GM12878 (cell line): ENCODE measurements around the gene PTBP1. TPM values are rescaled to one million over a fixed set of nuclear protein-coding genes. Genes with fewer than 3 reads are reported as not detected.

Experiments
- ATAC-seq: fragments of 200-7000 bp; cut with Tn5 transposase; 3 replicates; pipeline ENCODE4 v1.9.1; 2020; ENCODE audit warnings: mild to moderate bottlenecking, moderate library complexity
- BruUV-seq: library from RNA; stranded (reverse); fragments of 400-500 nt; replicated peaks from 2 replicates; lab custom pipeline; 2021; lab: Mats Ljungman, UMichigan
- CTCF ChIA-PET: fragments of 300-600 bp; sonication (Branson Sonifier 250); formaldehyde crosslinking; extraction: SDS; loops from one replicate; lab custom pipeline; 2021; ENCODE audit warnings: inconsistent platforms; lab: Yijun Ruan, JAX
- POLR2A ChIA-PET: fragments of 350-600 bp; formaldehyde crosslinking; extraction: SDS; loops from one replicate; lab custom pipeline; 2021; ENCODE audit warnings: inconsistent platforms; lab: Charles Lee
- RAD21 ChIA-PET: fragments of 300-600 bp; sonication (Branson Sonifier 250); formaldehyde crosslinking; loops from one replicate; lab custom pipeline; 2023; ENCODE audit warnings: antibody characterized with exemption; ENCODE audit not compliant: unreplicated experiment; lab: Charles Lee
- SMC1A ChIA-PET: fragments of 300-600 bp; sonication (Branson Sonifier 250); formaldehyde crosslinking; loops from one replicate; lab custom pipeline; 2023; ENCODE audit not compliant: unreplicated experiment, uncharacterized antibody; lab: Charles Lee
- DNase-seq: peaks from one replicate; pipeline ENCODE4 v3.0.0-alpha.2; 2011; ENCODE audit warnings: low read depth, low spot score
- FAIRE-seq: peaks from 3 replicates; lab custom pipeline; 2011; peaks lifted over from hg19 to GRCh38; lab: Jason Lieb, UNC
- H2AFZ ChIP-seq: 2 replicates; pipeline ENCODE4 v1.6.0; 2011; ENCODE audit warnings: low read depth, low read length, control low read depth; ENCODE audit not compliant: control insufficient read depth
- H3K27ac ChIP-seq: 2 replicates; pipeline ENCODE4 v1.5.1; 2011; ENCODE audit warnings: control low read depth; ENCODE audit not compliant: control insufficient read depth, insufficient read depth
- H3K27me3 ChIP-seq, 2 experiments: replicated peaks in 1 of 2; 2 replicates each; pipeline versions ENCODE4 v1.6.0 to v1.6.1; 2011; ENCODE audit warnings: low read length in 1 of 2; ENCODE audit not compliant: control insufficient read depth in 2 of 2, insufficient read depth in 2 of 2
- H3K36me3 ChIP-seq, 2 experiments: 2 replicates each; pipeline ENCODE4 v1.5.1; 2011; ENCODE audit warnings: low read length in 1 of 2; ENCODE audit not compliant: control insufficient read depth in 2 of 2, insufficient read depth in 2 of 2
- H3K4me1 ChIP-seq: 2 replicates; pipeline ENCODE4 v1.6.1; 2011; ENCODE audit warnings: mild to moderate bottlenecking, low read length, moderate library complexity, mixed read lengths; ENCODE audit not compliant: control insufficient read depth, insufficient read depth
- H3K4me2 ChIP-seq: 2 replicates; pipeline ENCODE4 v1.6.0; 2011; ENCODE audit warnings: control low read depth; ENCODE audit not compliant: control insufficient read depth, insufficient read depth
- H3K4me3 ChIP-seq: fragments of 200-600 bp; sonication (generic); 2 replicates; pipeline ENCODE4 v1.5.1; 2016
- H3K79me2 ChIP-seq: 2 replicates; pipeline ENCODE4 v1.6.0; 2011; ENCODE audit warnings: low read length; ENCODE audit not compliant: control insufficient read depth, insufficient read depth
- H3K9ac ChIP-seq: 2 replicates; pipeline ENCODE4 v1.8.0; 2011; ENCODE audit warnings: low read length, control low read depth, mixed read lengths; ENCODE audit not compliant: control insufficient read depth, insufficient read depth
- H3K9me3 ChIP-seq: replicated peaks from 3 replicates; pipeline ENCODE4 v1.5.1; 2011; ENCODE audit warnings: mild to moderate bottlenecking, low read length; ENCODE audit not compliant: control insufficient read depth, insufficient read depth
- H4K20me1 ChIP-seq: 2 replicates; pipeline ENCODE4 v1.6.0; 2011; ENCODE audit not compliant: control insufficient read depth, insufficient read depth
- ASH2L ChIP-seq: fragments of 300-600, 200-600 bp; sonication (generic); IDR thresholded peaks from 2 replicates; pipeline ENCODE4 v1.6.1; 2017; ENCODE audit warnings: low read depth, mild to moderate bottlenecking, borderline replicate concordance
- DPF2 ChIP-seq: fragments of 450-650 bp; IDR thresholded peaks from 2 replicates; pipeline ENCODE4 v1.6.1; 2017; ENCODE audit warnings: mild to moderate bottlenecking
- HDAC2 ChIP-seq: fragments of 200-600 bp; sonication (generic); IDR thresholded peaks from 2 replicates; pipeline ENCODE4 v1.6.1; 2017
- IKZF2 ChIP-seq, 2 experiments: fragments of 450-650 bp; IDR thresholded peaks; 2 replicates each; pipeline ENCODE4 v1.6.1; 2017; ENCODE audit warnings: mild to moderate bottlenecking in 2 of 2, moderate library complexity in 2 of 2
- JUNB ChIP-seq: IDR thresholded peaks from 2 replicates; pipeline ENCODE4 v1.6.1; 2016; ENCODE audit warnings: antibody characterized with exemption, mild to moderate bottlenecking
- NRF1 ChIP-seq: conservative IDR thresholded peaks from 2 replicates; pipeline ENCODE4 v1.6.1; 2011; ENCODE audit warnings: mild to moderate bottlenecking, low read depth, low read length, improper control_type of control experiment
- SMAD5 ChIP-seq: IDR thresholded peaks from 2 replicates; pipeline ENCODE4 v1.6.1; 2016; ENCODE audit warnings: antibody characterized with exemption, low read depth
- SPI1 ChIP-seq: IDR thresholded peaks from 2 replicates; pipeline ENCODE4 v1.6.1; 2011; ENCODE audit warnings: low read depth, mild to moderate bottlenecking, low read length, moderate library complexity, borderline replicate concordance; ENCODE audit not compliant: insufficient read depth
- ZNF592 ChIP-seq: fragments of 450-650 bp; IDR thresholded peaks from 2 replicates; pipeline ENCODE4 v1.6.1; 2017; ENCODE audit warnings: mild to moderate bottlenecking, moderate library complexity
- WGBS: methylation state at CpG from one replicate; pipeline ENCODE4 v1.1.6; 2016; ENCODE audit warnings: low lambda C conversion rate; ENCODE audit not compliant: insufficient replicate concordance, insufficient coverage; ENCODE audit errors: missing lambda C conversion rate; 5-methylcytosine and 5-hydroxymethylcytosine counted together
- in situ Hi-C: fragments of 300-500 bp; cut with MboI; formaldehyde crosslinking; loops from 9 replicates; pipeline ENCODE4 v1.14.3; 2018; ENCODE audit warnings: mixed read lengths
- intact Hi-C: fragments of 100-400 bp; cut with micrococcal nuclease; formaldehyde crosslinking; loops from one replicate; pipeline ENCODE4 v1.14.2; 2022; ENCODE audit not compliant: unreplicated experiment
- polyA plus RNA-seq, 11 experiments: library from polyadenylated mRNA; depleted of rRNA in 4 of 11; unstranded in 6 of 11; stranded (reverse) in 5 of 11; fragments of >200 nt; fragmentation: Nextera tagmentation in 4 of 11; fragmentation: Illumina TruSeq in 1 of 11; extraction: Ambion mirVana in 4 of 11; extraction: Trizol in 1 of 11; gene quantifications; 1 replicate in 1 of 11; 2 replicates in 10 of 11; pipeline versions ENCODE4 v1.2.1 to v1.2.3, GENCODE V29; 2011 to 2016; ENCODE audit warnings: inconsistent platforms in 2 of 11, missing spikeins in 2 of 11, low read depth in 1 of 11
- total RNA-seq, 4 experiments: library from RNA; depleted of rRNA in 3 of 4; stranded (reverse); fragments of >200 nt in 3 of 4; fragmentation: Illumina TruSeq in 1 of 4; extraction: Trizol in 1 of 4; gene quantifications; 2 replicates each; pipeline versions ENCODE4 v1.2.1 to v1.2.3, GENCODE V29; 2013 to 2021

Gene PTBP1
- total and polyA plus RNA-seq, 10 of the 15 experiments (the other 5 are each of a cell fraction or from before 2014, with no cell fraction given) = 13.1 to 532 (median 217) TPM

- Histone ChIP-seq H3K4me1 (no peaks in the 10 kb centered on the region), H3K4me2 (no peak overlapping the region), H3K4me3 (no peak overlapping the region), H4K20me1 (no peaks in the 10 kb centered on the region), H3K36me3 (no peaks in the 10 kb centered on the region), H3K9me3 (peaks cover 4% of the 10 kb centered on the region; the same call in 1 of the 3 replicates), H3K27me3 (no peaks in the 10 kb centered on the region), H3K27ac (no peak overlapping the region), H3K9ac (no peak overlapping the region), H2AFZ (no peak overlapping the region), H3K79me2 (no peaks in the 10 kb centered on the region)
- no TSS peak for BruUV-seq
- ChIA-PET POLR2A (no interaction called here), RAD21 (no interaction called here), CTCF (interaction anchor here (0.5 kb wide), 1 partner anchor 171 kb away, joined by 3 read pairs; no protein-coding TSS in a partner anchor), SMC1A (no interaction called here)
- in situ Hi-C loops (no loop called here), intact Hi-C loops (no loop called here)
- WGBS = 41% methylated on average over 31 of the region's 39 CpGs
- DNase-seq = no peak
- no peak for FAIRE-seq
- ATAC-seq = no peak
- TF ChIP-seq DPF2 = no peak
- TF ChIP-seq JUNB = no peak
- TF ChIP-seq ASH2L = no peak
- no peak for TF ChIP-seq SMAD5
- no peak for TF ChIP-seq NRF1
- no peak for TF ChIP-seq ZNF592
- TF ChIP-seq SPI1 = no peak
- TF ChIP-seq HDAC2 = no peak
- TF ChIP-seq IKZF2 (IDR thresholded peaks at IDR 0.05) = no peak
These were observed 44.4 kb upstream of the PTBP1 start for GRCh38 chr19:752652-753517.
